T-cell (primary cell): ENCODE results near the gene UBR3. TPM values are rescaled to one million over a fixed set of nuclear protein-coding genes. Genes with fewer than 3 reads are reported as not detected.

Experiments used
- ATAC-seq, 4 experiments: fragments of 200-7000 bp in 3 of 4; fragments of 150-1000 bp in 1 of 4; cut with Tn5 transposase; replicated peaks in 1 of 4; 1 replicate in 3 of 4; 2 replicates in 1 of 4; pipeline ENCODE4 v1.10.0; 2021; ENCODE audit warnings: moderate library complexity in 3 of 4, mild to moderate bottlenecking in 2 of 4, moderate number of reproducible peaks in 1 of 4
- CTCF ChIA-PET, 2 donors: fragments of 300-600 bp; sonication (Branson Sonifier 250); formaldehyde crosslinking; loops; one replicate each; lab custom pipeline; 2022; ENCODE audit warnings: antibody characterized with exemption in 2 of 2; lab: Charles Lee
- POLR2A ChIA-PET, 2 donors: fragments of 300-600 bp; sonication (Branson Sonifier 250); formaldehyde crosslinking; loops; one replicate each; lab custom pipeline; 2022; ENCODE audit warnings: antibody characterized with exemption in 2 of 2; lab: Charles Lee
- DNase-seq, 35 experiments: peaks; one replicate each; pipeline versions ENCODE4 v3.0.0 to v3.0.0-alpha.2; 2013 to 2023
- H3K27ac ChIP-seq: one replicate; pipeline ENCODE4 v1.5.1; 2013; ENCODE audit warnings: low read length
- H3K27me3 ChIP-seq, 2 experiments: replicated peaks in 1 of 2; 1 replicate in 1 of 2; 2 replicates in 1 of 2; pipeline versions ENCODE4 v1.6.1 to v1.7.0; 2013; ENCODE audit warnings: low read length in 1 of 2, mixed read lengths in 1 of 2; ENCODE audit not compliant: control insufficient read depth in 2 of 2, insufficient read depth in 2 of 2; ENCODE audit errors: extremely low read depth in 1 of 2
- H3K36me3 ChIP-seq, 2 donors: 1 replicate in 1 of 2; 2 replicates in 1 of 2; pipeline versions ENCODE4 v1.6.1 to v1.7.0; 2013; ENCODE audit warnings: low read length in 1 of 2; ENCODE audit not compliant: control insufficient read depth in 2 of 2, insufficient read depth in 1 of 2; ENCODE audit errors: extremely low read depth in 1 of 2
- H3K4me1 ChIP-seq, 2 experiments: 1 replicate in 1 of 2; 2 replicates in 1 of 2; pipeline versions ENCODE4 v1.6.1 to v1.7.0; 2013; ENCODE audit warnings: low read length in 2 of 2, mixed read lengths in 1 of 2; ENCODE audit not compliant: insufficient read depth in 2 of 2, control insufficient read depth in 1 of 2; ENCODE audit errors: extremely low read depth in 1 of 2
- H3K4me3 ChIP-seq, 2 donors: 1 replicate in 1 of 2; 2 replicates in 1 of 2; pipeline versions ENCODE4 v1.5.1 to v1.7.0; 2013; ENCODE audit warnings: mild to moderate bottlenecking in 2 of 2, low read length in 1 of 2, moderate library complexity in 1 of 2; ENCODE audit not compliant: control insufficient read depth in 1 of 2; ENCODE audit errors: extremely low read depth in 1 of 2
- H3K9me3 ChIP-seq: 2 replicates; pipeline ENCODE4 v1.7.0; 2013
- H3K27ac Mint-ChIP-seq, 2 donors: one replicate each; pipeline ENCODE4 v1.8.0; 2020 to 2021; ENCODE audit warnings: mild to moderate bottlenecking in 2 of 2, mixed read lengths in 2 of 2
- H3K27me3 Mint-ChIP-seq, 2 donors: one replicate each; pipeline ENCODE4 v1.8.0; 2021 to 2022; ENCODE audit warnings: mixed read lengths in 2 of 2
- H3K36me3 Mint-ChIP-seq: one replicate; pipeline ENCODE4 v1.8.0; 2021; ENCODE audit warnings: mixed read lengths
- H3K4me1 Mint-ChIP-seq, 3 donors: one replicate each; pipeline ENCODE4 v1.8.0; 2020 to 2022; ENCODE audit warnings: mixed read lengths in 3 of 3, mild to moderate bottlenecking in 1 of 3
- H3K4me3 Mint-ChIP-seq, 3 donors: one replicate each; pipeline ENCODE4 v1.8.0; 2020 to 2022; ENCODE audit warnings: mild to moderate bottlenecking in 3 of 3, mixed read lengths in 3 of 3, moderate library complexity in 3 of 3
- H3K9me3 Mint-ChIP-seq, 3 donors: one replicate each; pipeline ENCODE4 v1.8.0; 2020 to 2022; ENCODE audit warnings: mixed read lengths in 3 of 3
- WGBS: methylation state at CpG from one replicate; pipeline ENCODE4 v1.1.5; 2013; ENCODE audit warnings: missing lambda C conversion rate; ENCODE audit not compliant: insufficient coverage; 5-methylcytosine and 5-hydroxymethylcytosine counted together
- total RNA-seq, 35 experiments: library from RNA in 6 of 35; stranded (reverse) in 6 of 35; fragments of 120-200 nt in 1 of 35; gene quantifications; one replicate each; pipeline versions ENCODE4 v1.2.1 to v1.2.4 and lab custom pipeline; 2013 to 2026

The UBR3 gene
- total RNA-seq, 5 donors from 2014 or later (not counting 1 experiment from before 2014, with no cell fraction given), result 28.6 to 49.9 (median 31.3) TPM

DNA sequence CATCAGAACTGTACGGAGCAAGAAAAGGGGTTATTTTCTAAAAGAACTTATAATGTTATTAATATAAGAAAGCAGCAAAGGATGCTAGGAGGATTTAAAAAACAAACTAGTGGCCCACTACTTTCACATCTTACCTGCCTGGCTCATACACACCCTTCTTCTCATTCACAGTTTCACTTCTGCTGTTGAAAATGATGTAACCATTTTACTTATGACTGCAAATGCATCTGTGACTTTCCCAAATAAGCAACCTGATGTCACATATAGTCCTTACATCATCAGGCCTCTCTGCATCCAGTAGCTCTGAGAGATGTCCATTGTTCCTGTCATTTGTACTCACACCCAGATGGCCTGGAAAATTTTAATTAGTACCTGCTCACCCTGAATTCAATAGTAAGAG is 248.9 kb downstream of the UBR3 start:
- ChIA-PET POLR2A (no interaction called here), CTCF (no interaction called here)
- DNase-seq, result no peak
- no CpG with 5 or more reads among the region's 1 CpG for WGBS
- H3K36me3 Mint-ChIP-seq, result peaks cover 66% of the 10 kb centered on the region
- no peaks in the 10 kb centered on the region for H3K4me1 Mint-ChIP-seq
- Histone ChIP-seq H3K4me1 (no peaks in the 10 kb centered on the region), H3K27me3 (no peaks in the 10 kb centered on the region), H3K4me3 (no peak overlapping the region), H3K27ac (no peak overlapping the region), H3K36me3 (peaks cover 5 to 10% of the 10 kb centered on the region in 2 donors), H3K9me3 (no peaks in the 10 kb centered on the region)
- H3K4me3 Mint-ChIP-seq, result no peak overlapping the region
- no peak overlapping the region for H3K27ac Mint-ChIP-seq
- H3K9me3 Mint-ChIP-seq, result peaks cover 0 to 6% (median 4%) of the 10 kb centered on the region in 3 donors
- no peaks in the 10 kb centered on the region for H3K27me3 Mint-ChIP-seq
- ATAC-seq, result no peak

DNA sequence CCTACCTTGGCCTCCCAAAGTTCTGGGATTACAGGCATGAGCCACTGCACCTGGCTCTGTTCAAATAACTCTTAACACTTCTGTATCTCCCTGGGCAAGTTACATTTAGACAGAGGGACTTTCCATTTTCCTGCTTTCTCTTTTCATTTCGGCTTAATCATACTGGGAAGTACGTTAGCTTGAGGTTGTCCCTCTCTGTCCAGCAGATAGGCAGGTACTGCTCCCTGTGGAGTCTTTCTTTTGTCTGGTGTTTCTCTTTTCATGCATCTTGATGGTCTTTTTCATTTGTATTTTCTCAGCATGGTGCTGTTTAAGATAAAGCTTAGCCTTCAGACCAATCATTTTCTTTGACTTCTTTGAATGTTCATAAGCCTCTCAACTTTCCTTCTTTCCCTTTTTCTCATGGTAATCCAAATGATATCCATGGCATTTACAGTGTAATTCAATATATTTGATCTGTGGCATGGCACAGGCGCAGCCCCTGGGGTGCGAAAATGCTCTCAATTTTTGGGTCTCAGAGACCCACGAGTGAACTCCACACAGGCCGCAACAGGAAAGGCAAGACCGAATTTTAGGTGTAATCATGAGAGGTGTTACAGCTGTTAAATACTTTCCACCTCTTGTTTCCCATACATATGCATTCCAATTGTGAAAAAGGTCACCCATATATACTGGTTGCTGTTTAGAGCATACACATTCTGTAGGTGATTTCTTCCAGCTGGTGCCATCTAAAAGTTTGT is 250.7 kb downstream of the UBR3 start:
- H3K4me3 ChIP-seq, result no peak overlapping the region
- Mint-ChIP-seq H3K4me1 (no peaks in the 10 kb centered on the region), H3K9me3 (no peaks in the 10 kb centered on the region), H3K4me3 (no peak overlapping the region), H3K36me3 (peaks cover 63% of the 10 kb centered on the region), H3K27ac (no peak overlapping the region), H3K27me3 (no peaks in the 10 kb centered on the region)
- 100% methylated on average over 2 of the region's 7 CpGs for WGBS
- ChIA-PET CTCF (no interaction called here), POLR2A (no interaction called here)
- no peaks in the 10 kb centered on the region for H3K27me3 ChIP-seq
- peaks cover 5 to 12% of the 10 kb centered on the region in 2 donors for H3K36me3 ChIP-seq
- no peaks in the 10 kb centered on the region for H3K9me3 ChIP-seq
- no peak overlapping the region for H3K27ac ChIP-seq
- ATAC-seq, result no peak
- no peak for DNase-seq
- no peaks in the 10 kb centered on the region for H3K4me1 ChIP-seq

DNA sequence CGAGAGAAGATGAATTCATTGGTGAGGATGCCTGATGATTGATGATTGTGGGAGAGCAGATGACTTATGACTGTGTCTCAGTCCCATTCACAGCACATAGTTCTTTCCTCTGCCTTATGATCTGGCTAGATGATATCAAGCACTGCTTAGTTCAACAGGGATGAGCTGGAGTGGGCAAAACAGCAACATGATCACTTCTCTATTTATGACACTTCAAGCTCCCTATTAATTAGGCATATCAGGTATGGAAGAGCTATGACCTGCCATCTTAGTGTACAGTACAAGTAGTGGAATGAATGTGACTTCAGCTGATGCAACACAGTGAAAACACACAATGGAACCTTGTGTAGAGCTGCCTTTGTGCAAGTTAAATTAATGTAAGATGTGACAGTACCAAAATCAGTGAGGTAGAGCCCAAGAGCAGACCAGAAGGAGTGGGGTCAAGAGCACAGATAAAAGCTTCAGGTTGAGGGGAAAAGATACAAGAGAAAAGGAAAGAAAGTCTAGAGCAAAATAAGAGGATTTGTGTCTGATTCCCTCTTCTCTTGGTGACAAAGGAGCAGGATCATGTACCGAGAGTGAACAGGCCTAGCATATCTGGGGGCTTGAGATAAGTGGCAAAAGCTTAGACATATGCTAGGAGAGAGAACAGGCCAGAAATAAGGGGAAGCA is 257.7 kb downstream of the UBR3 start:
- Histone ChIP-seq H3K27ac (no peak overlapping the region), H3K4me3 (no peak overlapping the region), H3K36me3 (peaks cover 0 to 4% of the 10 kb centered on the region in 2 donors), H3K9me3 (no peaks in the 10 kb centered on the region), H3K27me3 (no peaks in the 10 kb centered on the region), H3K4me1 (peaks cover 0 to 9% of the 10 kb centered on the region in 2 experiments)
- no peak for ATAC-seq
- ChIA-PET POLR2A (no interaction called here), CTCF (no interaction called here)
- Mint-ChIP-seq H3K4me3 (no peak overlapping the region), H3K27ac (no peak overlapping the region), H3K36me3 (peaks cover 12% of the 10 kb centered on the region), H3K4me1 (no peaks in the 10 kb centered on the region), H3K27me3 (no peaks in the 10 kb centered on the region), H3K9me3 (peaks cover 0 to 2% (median 0%) of the 10 kb centered on the region in 3 donors)
- DNase-seq, result no peak
- WGBS, result 100% methylated on average over 1 of the region's 2 CpGs

DNA sequence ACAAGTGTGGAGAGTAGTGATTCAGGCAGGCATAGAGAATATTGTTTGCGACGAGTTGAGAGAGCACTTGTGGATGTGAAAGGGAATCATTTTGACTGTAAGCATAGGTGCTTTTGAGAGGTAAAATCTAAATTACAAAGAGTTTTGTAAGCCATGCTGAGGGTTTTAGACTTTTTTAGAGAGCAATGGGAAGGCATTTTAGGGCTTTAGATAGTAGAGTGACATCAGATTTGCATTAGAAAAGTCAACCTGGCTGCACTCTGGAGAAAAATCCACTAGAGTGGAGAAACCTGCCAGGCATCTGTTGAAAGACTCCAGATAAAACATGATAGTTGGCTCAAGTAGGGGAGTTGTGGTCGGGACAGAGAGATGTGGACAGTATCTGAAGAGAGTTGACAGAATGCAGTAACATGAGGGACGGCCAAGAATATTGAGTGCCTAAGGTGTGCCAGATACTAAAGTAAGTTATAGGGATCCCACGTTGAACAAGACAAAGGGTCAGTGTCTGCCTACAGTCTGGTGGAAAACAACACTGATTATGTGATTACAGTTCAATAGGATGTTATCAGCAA is 258.9 kb downstream of the UBR3 start:
- CTCF ChIA-PET, result no interaction called here
- no peaks in the 10 kb centered on the region for H3K27me3 Mint-ChIP-seq
- POLR2A ChIA-PET, result no interaction called here
- peaks cover 12% of the 10 kb centered on the region for H3K36me3 Mint-ChIP-seq
- peaks cover 0 to 9% of the 10 kb centered on the region in 2 experiments for H3K4me1 ChIP-seq
- H3K4me3 Mint-ChIP-seq, result no peak overlapping the region
- H3K9me3 ChIP-seq, result no peaks in the 10 kb centered on the region
- peaks cover 4 to 15% (median 4%) of the 10 kb centered on the region in 3 donors for H3K9me3 Mint-ChIP-seq
- H3K36me3 ChIP-seq, result peaks cover 0 to 4% of the 10 kb centered on the region in 2 donors
- H3K27me3 ChIP-seq, result no peaks in the 10 kb centered on the region
- ATAC-seq (no peak), DNase-seq (no peak)
- no peak overlapping the region for H3K4me3 ChIP-seq
- 88% methylated on average over 5 of the region's 5 CpGs for WGBS
- H3K27ac ChIP-seq, result no peak overlapping the region
- H3K27ac Mint-ChIP-seq, result no peak overlapping the region
- no peaks in the 10 kb centered on the region for H3K4me1 Mint-ChIP-seq

DNA sequence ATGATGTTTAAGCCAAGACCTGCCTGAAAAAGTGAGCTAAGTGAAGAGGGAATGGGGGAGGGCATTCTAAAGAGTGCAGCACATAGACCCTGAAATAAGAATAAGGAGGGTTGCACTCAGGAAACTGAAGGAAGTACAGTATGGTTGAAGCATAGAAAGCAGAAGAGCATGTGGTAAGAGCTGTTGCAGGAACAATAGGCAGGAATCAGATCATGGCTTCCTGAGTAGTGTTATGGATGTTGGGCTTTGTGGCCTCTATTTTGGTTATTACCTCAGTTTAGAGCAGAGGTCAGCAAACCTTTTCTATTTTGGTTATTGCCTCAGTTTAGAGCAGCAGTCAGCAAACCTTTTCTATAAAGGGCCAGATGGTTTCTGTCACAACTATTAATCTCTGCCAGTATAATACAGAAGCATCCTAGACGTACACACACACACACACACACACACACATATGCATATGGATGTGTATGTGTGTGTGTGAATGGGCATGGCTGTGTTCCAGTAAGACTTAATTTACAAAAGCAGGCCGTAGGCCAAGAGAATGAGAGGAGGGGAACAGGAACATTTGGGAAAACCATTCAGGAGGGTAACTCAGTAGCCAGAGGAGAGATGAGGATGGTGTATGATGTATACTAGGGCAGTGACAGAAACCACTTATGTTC is 259.6 kb downstream of the UBR3 start:
- H3K9me3 ChIP-seq, result no peaks in the 10 kb centered on the region
- no peaks in the 10 kb centered on the region for H3K27me3 ChIP-seq
- Mint-ChIP-seq H3K9me3 (peaks cover 4 to 16% (median 6%) of the 10 kb centered on the region in 3 donors), H3K4me3 (no peak overlapping the region), H3K4me1 (no peaks in the 10 kb centered on the region), H3K36me3 (peaks cover 8% of the 10 kb centered on the region), H3K27ac (no peak overlapping the region), H3K27me3 (no peaks in the 10 kb centered on the region)
- ATAC-seq, result no peak
- no peak overlapping the region for H3K27ac ChIP-seq
- DNase-seq, result no peak
- H3K36me3 ChIP-seq, result no peaks in the 10 kb centered on the region
- CTCF ChIA-PET, result no interaction called here
- H3K4me1 ChIP-seq, result peaks cover 0 to 9% of the 10 kb centered on the region in 2 experiments
- H3K4me3 ChIP-seq, result no peak overlapping the region
- 100% methylated on average over 1 of the region's 2 CpGs for WGBS
- POLR2A ChIA-PET, result no interaction called here

DNA sequence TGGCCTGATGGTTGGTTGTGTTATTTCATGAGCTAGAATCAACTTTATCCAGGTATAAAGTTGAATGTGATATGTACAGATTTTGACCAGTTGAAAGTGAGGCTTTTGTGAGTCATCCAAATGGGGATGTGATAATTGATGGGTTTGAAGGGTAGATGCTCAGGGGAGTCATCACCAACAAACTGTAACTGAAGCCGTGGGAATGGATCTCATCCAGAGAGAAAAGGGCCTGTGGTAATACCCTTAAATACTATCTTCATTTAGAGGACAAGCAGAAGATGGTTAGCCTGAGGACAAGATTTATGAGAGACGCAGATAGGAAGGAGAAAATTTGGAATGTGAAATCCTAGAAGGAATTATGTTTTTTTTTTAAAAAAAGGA is 260.1 kb downstream of the UBR3 start:
- no peaks in the 10 kb centered on the region for H3K4me1 Mint-ChIP-seq
- Histone ChIP-seq H3K27ac (no peak overlapping the region), H3K36me3 (no peaks in the 10 kb centered on the region), H3K4me3 (no peak overlapping the region), H3K9me3 (no peaks in the 10 kb centered on the region), H3K4me1 (peaks cover 0 to 9% of the 10 kb centered on the region in 2 experiments), H3K27me3 (no peaks in the 10 kb centered on the region)
- POLR2A ChIA-PET, result no interaction called here
- ATAC-seq (no peak), DNase-seq (no peak)
- CTCF ChIA-PET, result no interaction called here
- H3K9me3 Mint-ChIP-seq, result peaks cover 4 to 21% (median 9%) of the 10 kb centered on the region in 3 donors
- H3K27me3 Mint-ChIP-seq, result no peaks in the 10 kb centered on the region
- no peak overlapping the region for H3K4me3 Mint-ChIP-seq
- no peak overlapping the region for H3K27ac Mint-ChIP-seq
- 100% methylated on average over 1 of the region's 2 CpGs for WGBS
- peaks cover 4% of the 10 kb centered on the region for H3K36me3 Mint-ChIP-seq
